Heart left ventricle (tissue), 13 donors: ENCODE data around the gene CSRP3.

Experiments used
- CTCF ChIP-seq, 12 donors: fragments of 200-600 bp; sonication (generic) in 4 of 12; IDR thresholded peaks; one replicate each; pipeline versions ENCODE4 v1.5.0 to v1.8.0; 2018 to 2022; ENCODE audit warnings: antibody characterized with exemption in 12 of 12, mild to moderate bottlenecking in 5 of 12
- POLR2A ChIP-seq, 2 donors: fragments of 450-650 bp; IDR thresholded peaks; one replicate each; pipeline ENCODE4 v1.6.1; 2017; ENCODE audit warnings: antibody characterized with exemption in 2 of 2, mild to moderate bottlenecking in 2 of 2, moderate library complexity in 2 of 2
- donor health status: ischemic (EF 13 %, LVEDD 7.1; RV severe dilation, severe dysfunction).
- donor health status: DM: no; HTN: yes; CAD: no.
- donor health status: DM: no; HTN: no; CAD: no.
- donor health status: ischemic (EF 25% LVEDD 6.9; RV normal size, moderate dysfunction).
- donor health status: ischemic (EF 25% LVEDD 5.7; RV mildly dilated, moderate dysfunction).
- donor health status: ischemic (EF 35%, LVEDD 5.7; RV mildly dilated, moderate dysfunction).
- donor health status: nonischemic (EF 11% LVEDD 7.7; RV severe dilation, severe dysfunction).
- donor health status: DM: yes; HTN: yes; CAD: no.
- donor health status: PGD.
- donor health status: ischemic (EF 29% LVEDD 5.4; RV normal size, mild dysfunction).
- donor health status: nonischemic (EF 23%, LVEDD 6.1; RV moderate dilation, normal function).

GRCh38 chr11:19229671-19230070 is 27.9 kb upstream of the CSRP3 start:
- TF ChIP-seq CTCF (IDR thresholded peaks at IDR 0.05) (no peak), POLR2A (IDR thresholded peaks at IDR 0.05) (no peak)
